T-helper 1 cell treated with Interleukin-12 subunit alpha and Interleukin-12 subunit beta and Interleukin-4 antibody, amounts not matched to agents 30 μg/mL and 1 μg/mL, for 36 hours (primary cell): ENCODE results near the gene ODC1.

Experiments
- H3K27ac Mint-ChIP-seq: one replicate; pipeline ENCODE4 v1.8.0; 2021; ENCODE audit warnings: mild to moderate bottlenecking, mixed read lengths
- H3K27me3 Mint-ChIP-seq: one replicate; pipeline ENCODE4 v1.8.0; 2021; ENCODE audit warnings: low read depth, mixed read lengths
- H3K36me3 Mint-ChIP-seq: one replicate; pipeline ENCODE4 v1.8.0; 2021; ENCODE audit warnings: low read depth, mixed read lengths
- H3K4me1 Mint-ChIP-seq: one replicate; pipeline ENCODE4 v1.8.0; 2021; ENCODE audit warnings: low read depth, mixed read lengths
- H3K4me3 Mint-ChIP-seq: one replicate; pipeline ENCODE4 v1.8.0; 2021; ENCODE audit warnings: mild to moderate bottlenecking, moderate library complexity, mixed read lengths
- H3K9me3 Mint-ChIP-seq: one replicate; pipeline ENCODE4 v1.8.0; 2021; ENCODE audit warnings: mixed read lengths

ODC1 gene

GRCh38 chr2:10392100-10392499 lies 56.0 kb downstream of the ODC1 start:
- no peak overlapping the region for H3K4me3 Mint-ChIP-seq
- no peaks in the 10 kb centered on the region for H3K36me3 Mint-ChIP-seq
- no peaks in the 10 kb centered on the region for H3K9me3 Mint-ChIP-seq
- H3K27me3 Mint-ChIP-seq: no peaks in the 10 kb centered on the region
- no peak overlapping the region for H3K27ac Mint-ChIP-seq
- H3K4me1 Mint-ChIP-seq: peaks cover 10% of the 10 kb centered on the region

GRCh38 chr2:10390369-10390801 lies 57.7 kb downstream of the ODC1 start:
- H3K36me3 Mint-ChIP-seq: no peaks in the 10 kb centered on the region
- no peaks in the 10 kb centered on the region for H3K27me3 Mint-ChIP-seq
- H3K4me1 Mint-ChIP-seq: peaks cover 16% of the 10 kb centered on the region
- no peaks in the 10 kb centered on the region for H3K9me3 Mint-ChIP-seq
- no peak overlapping the region for H3K4me3 Mint-ChIP-seq
- no peak overlapping the region for H3K27ac Mint-ChIP-seq
